Measurements from ENCODE around the gene IGSF21. TPM values are rescaled to one million over a fixed set of nuclear protein-coding genes. Genes with fewer than 3 reads are reported as not detected.

IGSF21 gene
- total RNA-seq, 1 experiment from 2014 or later: 5.2 TPM

GRCh38 chr1:18105196-18105595 lies 2.4 kb upstream of the IGSF21 start:
- no peak overlapping the region for H3K27ac ChIP-seq (ENCODE audit: insufficient read length, low read depth, low read length)
- no peak overlapping the region for H3K27ac Mint-ChIP-seq
- H3K9me3 Mint-ChIP-seq: peaks cover 4 to 11% of the 10 kb centered on the region in 2 experiments; a peak in 3 of 5 replicates
- no peak overlapping the region for H3K4me2 ChIP-seq (ENCODE audit: insufficient read depth, insufficient read length, low read length)
- peaks cover 3% of the 10 kb centered on the region for H4K20me1 ChIP-seq (ENCODE audit: control insufficient read depth, insufficient read depth, insufficient read length)
- peaks cover 26% of the 10 kb centered on the region for H3K23me2 ChIP-seq (ENCODE audit: insufficient read length, low read depth, low read length, poor library complexity, severe bottlenecking)
- H3T11ph ChIP-seq (ENCODE audit: low read length): no peak overlapping the region
- H2BK5ac ChIP-seq (ENCODE audit: insufficient read length, low read length): no peak overlapping the region
- H3K23ac ChIP-seq (ENCODE audit: insufficient read length, low read depth, low read length): no peak overlapping the region
- peaks cover 14% of the 10 kb centered on the region; the same call in 1 of the 2 replicates for H3K27me3 ChIP-seq (ENCODE audit: insufficient read depth, low read length)
- no peak overlapping the region for H3K4me3 Mint-ChIP-seq
- H2BK15ac ChIP-seq (ENCODE audit: low read depth, low read length): no peak overlapping the region
- H3K9me3 ChIP-seq (ENCODE audit: control insufficient read depth, low read depth, low read length): no peaks in the 10 kb centered on the region
- no peak overlapping the region for H2BK20ac ChIP-seq (ENCODE audit: low read depth, low read length, poor library complexity, severe bottlenecking)
- H3K4me1 Mint-ChIP-seq: peaks cover 28 to 34% of the 10 kb centered on the region in 2 experiments
- H3K9ac ChIP-seq (ENCODE audit: extremely low read depth, insufficient read length, low read length): no peak overlapping the region
- no peak for TF ChIP-seq CTCF (conservative IDR thresholded peaks at IDR 0.05)
- no peak overlapping the region for H2BK12ac ChIP-seq (ENCODE audit: insufficient read length, low read depth, low read length)
- no peaks in the 10 kb centered on the region for H3K79me1 ChIP-seq (ENCODE audit: insufficient read depth, low read depth, low read length, poor library complexity, severe bottlenecking)
- H2AFZ ChIP-seq (ENCODE audit: low read length): no peak overlapping the region
- no peak overlapping the region for H2AK5ac ChIP-seq (ENCODE audit: insufficient read length, low read length)
- no peak for DNase-seq
- no peak overlapping the region for H4K8ac ChIP-seq (replicated peaks; ENCODE audit: insufficient read length, low read depth, low read length)
- H3K56ac ChIP-seq (ENCODE audit: insufficient read length, low read depth, low read length): no peak overlapping the region
- WGBS (ENCODE audit: extremely low coverage, insufficient read length, low lambda C conversion rate): no CpG with 5 or more reads among the region's 4 CpGs
- no peak overlapping the region for H2BK120ac ChIP-seq (ENCODE audit: low read depth, low read length, poor library complexity, severe bottlenecking)
- no peaks in the 10 kb centered on the region; the same call in 1 of the 2 replicates for H3K79me2 ChIP-seq (ENCODE audit: insufficient read depth, low read length)
- no peak overlapping the region for H4K5ac ChIP-seq (ENCODE audit: insufficient read length, low read depth, low read length)
- no peak overlapping the region for H3K18ac ChIP-seq (ENCODE audit: insufficient read length, low read depth, low read length)
- H3K4me1 ChIP-seq (ENCODE audit: insufficient read depth, low read length): peaks cover 10% of the 10 kb centered on the region; the same call in 1 of the 2 replicates
- no peak overlapping the region for H3K4ac ChIP-seq (ENCODE audit: low read depth, low read length)
- H3K14ac ChIP-seq (ENCODE audit: insufficient read depth, low read length): no peak overlapping the region
- no peaks in the 10 kb centered on the region for H3K36me3 Mint-ChIP-seq (ENCODE audit: insufficient read depth in 1 of 3, low read depth in 3 of 3)
- H4K91ac ChIP-seq (ENCODE audit: insufficient read length, low read depth, low read length): no peak overlapping the region
- H3K27me3 Mint-ChIP-seq (ENCODE audit: low read depth): peaks cover 86% of the 10 kb centered on the region

Data from H9 (cell line).